Measurements from ENCODE around the gene PGBD4. TPM values are rescaled to one million over a fixed set of nuclear protein-coding genes. Genes with fewer than 3 reads are reported as not detected.

The PGBD4 gene
- total RNA-seq, 1 donor from 2014 or later, result 1.7 TPM

Other genes with a start within 250 kb of the PGBD4 start
- not detected for gene CHRM5, start 133.6 kb upstream of the PGBD4 start, total RNA-seq
- 25.8 TPM for gene AVEN, start 62.9 kb upstream of the PGBD4 start, total RNA-seq
- gene EMC7, start 221 bp upstream of the PGBD4 start, total RNA-seq, result 58.7 TPM
- gene KATNBL1, start 108.0 kb downstream of the PGBD4 start, total RNA-seq, result 15.3 TPM
- gene EMC4, start 122.9 kb downstream of the PGBD4 start, total RNA-seq, result 82.6 TPM
- gene SLC12A6, start 235.7 kb downstream of the PGBD4 start, total RNA-seq, result 31.0 TPM
- gene NOP10, start 241.1 kb downstream of the PGBD4 start, total RNA-seq, result 146 TPM
- gene NUTM1, start 241.2 kb downstream of the PGBD4 start, total RNA-seq, result not detected

Measured in left ventricle myocardium superior (tissue), 1 donor.